Panc1 (cell line): Measurements from ENCODE around the gene LIMK1. TPM values are rescaled to one million over a fixed set of nuclear protein-coding genes. Genes with fewer than 3 reads are reported as not detected.
A peak's percentile ranks its signal among the peaks of the same experiment; 100 is the strongest.

Source experiments
- ATAC-seq: fragments of 200-7000 bp; cut with Tn5 transposase; 2 replicates; pipeline ENCODE4 v1.9.1; 2020; ENCODE audit warnings: mild to moderate bottlenecking, moderate library complexity
- BruUV-seq: library from RNA; stranded (reverse); fragments of 400-500 nt; replicated peaks from 2 replicates; lab custom pipeline; 2021; lab: Mats Ljungman, UMichigan
- CTCF ChIA-PET: fragments of 300-600 bp; sonication (Branson Sonifier 250); formaldehyde crosslinking; loops from one replicate; lab custom pipeline; 2022; ENCODE audit warnings: antibody characterized with exemption; lab: Charles Lee
- POLR2A ChIA-PET: fragments of 300-600 bp; sonication (Branson Sonifier 250); formaldehyde crosslinking; loops from one replicate; lab custom pipeline; 2022; ENCODE audit warnings: antibody characterized with exemption; lab: Charles Lee
- DNase-seq: peaks from one replicate; pipeline ENCODE4 v3.0.0-alpha.2; 2010; ENCODE audit warnings: low read depth, low spot score
- H3K27ac ChIP-seq: 2 replicates; pipeline ENCODE4 v1.5.1; 2011; ENCODE audit warnings: mild to moderate bottlenecking, low read length, inconsistent platforms
- H3K27me3 ChIP-seq: fragments of 200-500 bp; sonication (Bioruptor generic); 2 replicates; pipeline ENCODE4 v1.6.0; 2014; ENCODE audit warnings: low read length, inconsistent platforms; ENCODE audit not compliant: control insufficient read depth, insufficient read depth
- H3K36me3 ChIP-seq: fragments of 200-500 bp; sonication (Bioruptor generic); 2 replicates; pipeline ENCODE4 v1.5.1; 2014; ENCODE audit warnings: inconsistent platforms, mild to moderate bottlenecking, low read length, moderate library complexity; ENCODE audit not compliant: control insufficient read depth, insufficient read depth
- H3K4me1 ChIP-seq: 2 replicates; pipeline ENCODE4 v1.5.1; 2011; ENCODE audit warnings: inconsistent platforms, mild to moderate bottlenecking, low read length, moderate library complexity; ENCODE audit not compliant: control insufficient read depth, insufficient read depth
- H3K4me3 ChIP-seq, 2 experiments: 2 replicates each; pipeline ENCODE4 v1.5.1; 2011 to 2012; ENCODE audit warnings: low read depth in 2 of 2, low read length in 2 of 2, mild to moderate bottlenecking in 2 of 2, inconsistent platforms in 1 of 2, moderate library complexity in 1 of 2
- H3K9me3 ChIP-seq: fragments of 200-500 bp; sonication (Bioruptor generic); 2 replicates; pipeline ENCODE4 v1.5.1; 2014; ENCODE audit warnings: low read depth, mild to moderate bottlenecking, inconsistent platforms, low read length, moderate library complexity; ENCODE audit not compliant: control insufficient read depth, insufficient read depth
- CTCF ChIP-seq: fragments of 450-650 bp; IDR thresholded peaks from 2 replicates; pipeline ENCODE4 v1.5.1; 2017; ENCODE audit warnings: mild to moderate bottlenecking
- POLR2AphosphoS5 ChIP-seq: IDR thresholded peaks from 2 replicates; pipeline ENCODE4 v1.6.1; 2012; ENCODE audit warnings: mild to moderate bottlenecking, low read depth, low read length, moderate library complexity
- REST ChIP-seq, 2 experiments: IDR thresholded peaks; 2 replicates each; pipeline ENCODE4 v1.6.1; 2011 to 2012; ENCODE audit warnings: low read depth in 2 of 2, control low read depth in 1 of 2, low read length in 1 of 2, mild to moderate bottlenecking in 1 of 2, moderate library complexity in 1 of 2; ENCODE audit not compliant: insufficient read depth in 1 of 2
- SIN3A ChIP-seq: IDR thresholded peaks from 2 replicates; pipeline ENCODE4 v1.6.1; 2012; ENCODE audit warnings: low read depth, mild to moderate bottlenecking, low read length, moderate library complexity, borderline replicate concordance; ENCODE audit not compliant: insufficient read depth
- TCF7L2 ChIP-seq: IDR thresholded peaks from 2 replicates; pipeline ENCODE4 v1.6.1; 2011; ENCODE audit warnings: mild to moderate bottlenecking, low read depth, low read length, inconsistent platforms
- in situ Hi-C: cut with HindIII; loops from 2 replicates; pipeline ENCODE4 v1.10.0; 2016; ENCODE audit warnings: low sequenced_read_pairs, low pct_unique_long_range_greater_than_20kb
- intact Hi-C: fragments of 100-400 bp; cut with micrococcal nuclease; formaldehyde crosslinking; loops from one replicate; pipeline ENCODE4 v1.10.0; 2022; ENCODE audit not compliant: unreplicated experiment
- total RNA-seq: library from RNA; stranded (reverse); gene quantifications from one replicate; pipeline ENCODE4 v1.2.1, GENCODE V29; 2021; ENCODE audit not compliant: unreplicated experiment

LIMK1 gene
- total RNA-seq, 1 experiment from 2014 or later, result 59.6 TPM

GRCh38 chr7:74051629-74052410 is 31.8 kb upstream of the LIMK1 start:
- ChIA-PET POLR2A (no interaction called here), CTCF (interaction anchor here (0.6 kb wide), 2 partner anchors 12 to 152 kb away, joined by 3 to 7 read pairs; no protein-coding TSS in a partner anchor)
- no TSS peak for BruUV-seq
- no peaks in the 10 kb centered on the region for H3K36me3 ChIP-seq
- ATAC-seq (peak; percentile 81), DNase-seq (no peak)
- H3K4me1 ChIP-seq, result no peaks in the 10 kb centered on the region
- no peaks in the 10 kb centered on the region for H3K9me3 ChIP-seq
- no peak overlapping the region for H3K4me3 ChIP-seq
- TF ChIP-seq CTCF, result no peak; the same call in 1 of the 2 replicates
- no peak for TF ChIP-seq TCF7L2
- no peak for TF ChIP-seq POLR2AphosphoS5
- TF ChIP-seq SIN3A, result no peak
- TF ChIP-seq REST (IDR thresholded peaks at IDR 0.05; ENCODE audit: insufficient read depth in 1 of 2, low read depth in 2 of 2, low read length in 1 of 2), result no peak
- intact Hi-C loops, result no loop called here
- in situ Hi-C loops, result no loop called here
- peaks cover 2% of the 10 kb centered on the region; the same call in 1 of the 2 replicates for H3K27me3 ChIP-seq
- no peak overlapping the region for H3K27ac ChIP-seq

GRCh38 chr7:74052628-74053027 is 31.0 kb upstream of the LIMK1 start:
- in situ Hi-C loops, result no loop called here
- no peaks in the 10 kb centered on the region for H3K4me1 ChIP-seq
- H3K36me3 ChIP-seq, result no peaks in the 10 kb centered on the region
- TF ChIP-seq TCF7L2 (no peak), CTCF (no peak), POLR2AphosphoS5 (no peak), REST (IDR thresholded peaks at IDR 0.05; ENCODE audit: insufficient read depth in 1 of 2, low read depth in 2 of 2, low read length in 1 of 2) (no peak), SIN3A (no peak)
- ChIA-PET POLR2A (no interaction called here), CTCF (interaction anchor here (0.6 kb wide), 1 partner anchor 151 kb away, joined by 3 read pairs; no protein-coding TSS in a partner anchor)
- DNase-seq (no peak), ATAC-seq (no peak)
- peaks cover 2% of the 10 kb centered on the region; the same call in 1 of the 2 replicates for H3K27me3 ChIP-seq
- H3K4me3 ChIP-seq, result no peak overlapping the region
- no peak overlapping the region for H3K27ac ChIP-seq
- intact Hi-C loops, result no loop called here
- H3K9me3 ChIP-seq, result no peaks in the 10 kb centered on the region
- no TSS peak for BruUV-seq
